HG03378 (cell line): ENCODE measurements around the gene TK1.
"Not testable (repeated sequence)": the region's sequence is repeated elsewhere in the genome, so short reads cannot be mapped to it uniquely, and the experiment has no call there.

Source experiments
- ATAC-seq: cut with Tn5 transposase; IDR thresholded peaks from one replicate; pipeline ENCODE4 v1.9.1; 2021; ENCODE audit warnings: mild to moderate bottlenecking, moderate library complexity; ENCODE audit not compliant: unreplicated experiment

TK1 gene, protein sequence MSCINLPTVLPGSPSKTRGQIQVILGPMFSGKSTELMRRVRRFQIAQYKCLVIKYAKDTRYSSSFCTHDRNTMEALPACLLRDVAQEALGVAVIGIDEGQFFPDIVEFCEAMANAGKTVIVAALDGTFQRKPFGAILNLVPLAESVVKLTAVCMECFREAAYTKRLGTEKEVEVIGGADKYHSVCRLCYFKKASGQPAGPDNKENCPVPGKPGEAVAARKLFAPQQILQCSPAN

DNA sequence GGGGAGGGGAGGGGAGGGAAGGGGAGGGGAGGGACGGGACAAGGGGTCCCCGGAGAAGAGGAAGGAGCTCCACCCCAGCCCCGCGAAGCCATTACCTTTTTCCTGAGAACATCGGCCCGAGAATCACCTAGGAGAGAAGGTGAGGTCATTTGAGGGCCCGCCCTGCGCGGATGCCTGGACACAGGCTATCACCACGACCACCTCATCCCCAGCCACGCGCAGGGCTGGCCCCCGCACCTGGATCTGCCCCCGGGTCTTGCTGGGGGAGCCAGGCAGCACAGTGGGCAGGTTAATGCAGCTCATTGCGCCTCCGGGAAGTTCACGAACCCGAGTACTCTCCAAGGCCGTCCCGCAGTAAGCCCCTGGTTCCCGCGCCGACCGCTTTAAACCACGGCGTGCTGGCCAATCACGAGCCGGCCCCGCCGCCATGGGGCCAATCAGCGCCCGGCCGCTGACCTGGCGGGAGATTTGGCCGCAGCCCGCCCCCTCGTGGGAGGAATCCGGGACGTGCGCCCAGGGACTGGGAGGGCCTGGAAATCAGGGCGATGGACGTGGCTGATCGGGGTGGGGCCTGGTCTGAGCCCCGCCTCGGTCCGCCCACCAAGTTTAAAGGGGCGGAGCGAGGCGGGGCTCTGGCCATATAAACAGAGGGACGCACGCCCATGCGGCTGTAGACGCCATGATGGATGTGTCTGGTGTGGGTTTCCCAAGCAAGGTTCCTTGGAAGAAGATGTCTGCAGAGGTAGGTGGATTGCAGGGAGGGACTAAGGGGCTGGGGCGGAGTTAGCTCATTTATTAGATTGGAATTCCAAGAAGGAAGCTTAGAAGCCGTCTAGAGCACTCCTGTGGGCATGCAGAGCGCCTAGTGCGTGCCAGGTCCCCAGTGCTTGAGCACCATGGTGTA lies at the start of gene TK1, which contains the start of gene AFMID:
TK1 (minus strand) TSS at position 361 of the 904 bp plus-strand sequence; CDS start at position 303, 58 bp downstream.
AFMID (plus strand) TSS at position 671 of the 904 bp plus-strand sequence; CDS start at position 680, 9 bp downstream.
- peak; percentile 67 for ATAC-seq

DNA sequence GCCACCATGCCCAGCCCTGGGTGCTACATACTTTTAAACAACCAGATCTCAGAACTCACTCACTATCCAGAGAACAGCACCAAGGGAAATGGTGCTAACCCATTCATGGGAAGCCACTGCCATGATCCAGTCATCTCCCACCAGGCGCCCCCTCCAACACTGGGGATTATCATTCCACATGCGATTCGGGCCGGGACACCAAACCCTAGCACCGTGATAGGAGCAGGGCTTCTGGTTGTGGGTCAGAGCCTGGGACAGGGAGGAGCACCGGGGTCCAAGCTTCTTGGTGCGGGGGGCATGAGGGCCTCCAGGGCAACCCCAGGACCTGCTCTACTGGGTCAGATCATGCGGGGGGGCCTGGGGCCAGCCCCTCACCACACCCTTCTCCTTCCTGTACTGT lies 49.0 kb upstream of the TK1 start:
- no peak for ATAC-seq

DNA sequence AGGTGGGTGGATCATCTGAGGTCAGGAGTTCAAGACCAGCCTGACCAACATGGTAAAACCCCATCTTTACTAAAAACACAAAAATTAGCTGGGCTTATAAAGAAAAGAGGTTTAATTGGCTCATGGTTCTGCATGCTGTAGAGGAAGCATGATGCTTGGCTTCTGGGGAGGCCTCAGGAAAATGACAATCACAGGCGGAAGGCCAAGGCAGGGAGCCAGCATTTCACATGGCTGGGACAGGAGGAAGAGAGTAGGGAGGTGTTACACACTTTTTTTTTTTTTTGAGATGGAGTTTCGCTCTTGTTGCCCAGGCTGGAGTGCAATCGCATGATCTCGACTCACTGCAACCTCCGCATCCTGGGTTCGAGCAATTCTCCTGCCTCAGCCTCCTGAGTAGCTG lies 48.2 kb upstream of the TK1 start:
- ATAC-seq, result not testable (repeated sequence)

DNA sequence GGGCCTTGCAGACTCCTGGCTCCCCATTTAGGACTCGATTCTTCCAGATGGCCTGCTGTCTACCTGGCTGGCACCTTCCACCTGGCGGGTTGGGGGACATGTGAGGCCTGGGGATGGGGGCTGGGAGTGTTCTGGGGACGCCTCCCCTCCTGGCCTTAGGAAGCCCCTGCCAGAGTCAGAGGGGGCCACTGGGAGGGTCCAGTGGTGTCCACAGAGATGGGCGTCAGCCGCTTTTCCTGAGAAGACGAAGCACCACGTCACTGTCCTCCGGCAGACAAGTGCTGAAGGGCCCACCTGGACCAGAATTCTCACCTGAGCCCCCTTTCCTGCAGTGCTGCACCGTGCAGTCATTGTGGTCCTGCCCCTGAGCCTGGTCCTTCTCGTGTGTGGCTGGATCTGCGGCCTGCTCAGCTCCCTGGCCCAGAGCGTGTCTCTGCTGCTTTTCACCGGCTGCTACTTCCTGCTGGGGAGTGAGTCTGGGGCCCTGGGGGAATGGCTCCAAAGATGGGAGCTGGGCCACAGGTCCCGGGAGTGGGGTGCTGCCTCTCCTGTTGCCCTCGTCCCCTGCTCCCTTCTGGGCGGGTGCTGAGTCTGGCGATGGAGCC lies 47.5 kb upstream of the TK1 start:
- no peak for ATAC-seq

DNA sequence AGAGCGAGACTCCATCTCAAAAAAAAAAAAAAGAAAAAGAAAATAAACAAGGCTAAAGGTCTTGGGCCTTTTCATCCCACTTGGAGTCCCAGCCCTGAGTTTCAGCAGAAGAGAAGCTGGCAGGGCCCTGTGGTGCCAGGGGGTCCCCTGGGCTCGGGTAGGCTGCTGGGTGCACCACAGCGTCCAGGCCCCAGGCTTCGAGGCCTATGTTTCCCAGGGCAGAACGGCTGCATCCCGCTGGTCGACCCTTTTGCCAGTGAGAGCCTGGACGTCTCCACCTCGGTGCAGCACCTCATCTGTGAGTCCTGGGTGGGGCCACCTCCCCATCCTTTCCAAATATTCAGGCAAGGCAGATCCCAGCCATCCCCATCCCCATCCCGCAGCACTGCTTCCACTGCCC lies 46.8 kb upstream of the TK1 start:
- no peak for ATAC-seq

DNA sequence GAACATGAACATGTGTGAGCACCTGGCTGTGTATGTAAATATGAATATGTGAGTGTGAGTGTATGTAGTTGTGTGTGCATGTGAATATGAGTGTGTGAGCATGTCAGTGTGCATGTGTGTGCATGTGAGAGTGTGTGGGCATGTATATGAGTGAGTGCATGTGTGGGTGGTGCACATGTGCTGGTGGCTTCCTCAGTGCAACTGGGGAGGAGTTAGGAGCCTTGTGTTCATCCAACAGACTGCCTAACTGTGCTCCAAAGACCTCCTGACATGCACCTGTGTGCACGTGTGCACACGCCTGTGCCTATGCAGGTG lies 46.0 kb upstream of the TK1 start:
- ATAC-seq, result no peak

DNA sequence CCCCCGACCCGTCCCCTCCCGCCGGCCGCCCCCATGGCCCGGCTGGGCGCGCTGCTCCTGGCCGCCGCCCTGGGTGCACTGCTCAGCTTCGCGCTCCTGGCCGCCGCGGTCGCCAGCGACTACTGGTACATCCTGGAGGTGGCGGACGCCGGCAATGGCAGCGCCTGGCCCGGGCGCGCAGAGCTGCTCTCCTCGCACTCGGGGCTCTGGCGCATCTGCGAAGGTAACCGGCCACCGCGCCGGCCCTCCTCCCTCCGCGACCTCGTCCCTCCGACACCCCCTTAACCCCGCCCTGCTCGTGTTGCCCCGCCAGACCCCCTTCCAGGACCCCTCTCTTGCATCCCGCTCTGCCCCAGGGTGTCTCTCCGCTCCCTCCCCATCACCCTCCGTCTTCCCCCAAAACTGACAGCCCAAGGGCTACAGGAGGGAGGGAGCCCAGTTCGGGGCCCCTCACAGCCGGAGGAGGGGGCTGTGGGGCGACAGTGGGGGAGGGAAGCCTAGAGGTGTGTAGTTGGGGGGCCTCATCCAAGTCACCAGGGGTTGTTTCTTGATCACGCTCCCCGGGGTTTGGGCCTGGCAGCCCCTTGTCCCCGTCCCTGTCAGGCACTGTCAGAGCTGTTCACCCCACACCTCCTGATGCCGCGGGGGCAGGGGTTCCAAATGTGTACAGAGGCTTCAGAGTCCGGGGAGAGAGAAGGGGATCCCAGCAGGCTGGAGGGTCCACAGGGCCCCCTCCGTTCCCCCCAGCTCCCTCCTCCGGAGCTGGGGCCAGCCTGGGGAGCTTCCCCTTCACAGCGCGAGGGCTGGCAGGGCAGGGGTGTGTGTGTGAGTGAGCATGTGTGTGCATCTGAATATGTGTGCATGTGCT lies 45.4 kb upstream of the TK1 start:
- no peak for ATAC-seq

DNA sequence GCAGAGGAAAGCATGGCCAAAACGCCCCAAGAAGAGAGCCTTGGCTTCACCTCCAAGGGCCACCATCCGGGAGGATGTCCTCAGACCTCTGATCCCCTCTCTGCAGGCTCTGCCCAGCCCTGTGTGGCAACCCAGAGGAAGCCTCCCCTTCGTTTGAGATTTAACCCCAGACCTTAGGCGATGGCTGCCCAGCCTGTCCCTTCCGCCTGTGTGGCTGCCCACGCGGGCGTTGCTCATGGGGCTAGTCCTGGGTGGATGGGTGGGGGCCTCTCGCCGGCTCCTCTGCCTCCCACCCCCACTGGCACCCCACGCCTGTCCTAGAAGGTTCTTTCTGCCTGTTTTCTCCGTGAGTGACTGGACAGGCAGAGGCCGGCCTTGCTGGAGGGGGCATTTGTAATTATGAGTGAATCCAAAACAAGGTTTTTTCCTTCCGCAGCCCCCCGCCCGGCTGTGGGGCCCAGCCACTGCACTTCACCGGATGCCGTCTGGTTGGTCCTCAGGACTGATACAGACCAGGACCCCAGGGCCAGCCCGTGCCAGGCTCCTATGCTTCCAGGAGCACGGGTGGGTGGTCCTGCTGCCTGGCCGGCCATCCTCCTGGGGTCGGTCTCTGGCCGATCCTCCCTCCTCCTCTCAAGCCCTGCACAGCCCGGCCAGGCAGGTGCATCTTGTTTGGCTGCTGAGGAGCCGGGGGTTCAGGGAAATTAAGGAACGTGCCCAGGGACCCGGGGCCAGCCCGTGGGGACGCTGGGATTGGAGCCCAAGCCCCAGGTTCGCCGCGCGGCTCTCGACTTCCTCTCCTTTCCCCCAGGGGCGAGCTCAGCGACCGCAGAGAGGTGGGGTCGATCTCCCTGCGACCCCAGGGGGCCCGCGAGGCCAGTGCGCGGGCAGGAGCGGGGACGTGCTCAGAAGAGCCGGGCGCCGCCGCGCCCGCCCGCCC lies 44.4 kb upstream of the TK1 start, which contains the start of gene TMEM235:
TMEM235 (plus strand) TSS at position 636 of the 940 bp plus-strand sequence. CDS start 393 bp downstream, outside the sequence.
- no peak for ATAC-seq

DNA sequence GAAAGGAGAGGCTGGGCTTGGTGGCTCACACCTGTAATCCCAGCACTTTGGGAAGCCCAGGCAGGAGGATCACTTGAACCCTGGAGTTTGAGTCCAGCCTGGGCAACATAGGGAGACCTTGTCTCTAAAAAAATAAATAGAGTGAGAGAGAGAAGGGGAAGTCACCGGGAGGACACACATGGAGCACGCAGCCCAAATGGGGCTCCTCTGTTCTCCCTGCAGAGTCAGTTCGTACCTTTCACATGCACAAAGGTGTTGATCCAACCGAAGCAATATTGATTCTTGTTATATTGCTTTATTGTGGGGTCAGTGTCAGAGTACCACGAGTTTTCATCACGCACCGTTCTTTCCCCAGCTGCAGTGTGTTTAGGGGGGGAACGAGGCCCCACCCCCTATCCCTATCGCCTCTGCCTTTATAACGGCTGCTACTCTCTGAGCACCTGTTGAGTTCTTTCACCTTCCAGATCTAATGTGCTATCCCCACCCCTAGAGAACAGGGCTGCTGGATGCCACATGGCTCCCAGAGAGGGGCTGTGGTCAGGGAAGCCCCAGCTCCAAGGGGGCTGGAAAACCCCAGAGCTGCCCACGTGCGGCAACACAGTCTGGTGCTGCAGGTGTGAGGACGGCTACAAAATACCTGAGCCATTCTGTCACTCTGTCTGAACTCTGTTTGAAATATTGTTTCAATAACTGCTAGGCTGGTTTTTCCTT lies 43.6 kb upstream of the TK1 start:
- ATAC-seq, result no peak

DNA sequence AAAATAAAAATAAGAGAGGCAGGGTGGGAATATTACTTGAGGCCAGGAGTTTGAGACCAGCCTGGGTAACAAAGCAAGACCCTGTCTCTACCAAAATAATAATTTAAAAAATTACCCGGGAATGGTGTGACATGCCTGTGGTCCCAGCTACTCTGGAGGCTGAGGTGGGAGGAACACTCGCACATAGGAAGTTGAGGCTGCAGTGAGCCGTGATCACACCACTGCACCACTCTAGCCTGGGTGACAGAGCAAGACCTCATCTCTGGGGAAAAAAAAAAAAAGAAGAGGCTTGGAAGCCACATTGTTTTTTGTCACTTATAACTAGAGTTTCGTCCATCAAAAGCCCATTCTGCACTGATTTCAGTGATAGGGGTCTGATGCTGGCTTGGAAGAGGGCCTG lies 41.3 kb upstream of the TK1 start:
- no peak for ATAC-seq

DNA sequence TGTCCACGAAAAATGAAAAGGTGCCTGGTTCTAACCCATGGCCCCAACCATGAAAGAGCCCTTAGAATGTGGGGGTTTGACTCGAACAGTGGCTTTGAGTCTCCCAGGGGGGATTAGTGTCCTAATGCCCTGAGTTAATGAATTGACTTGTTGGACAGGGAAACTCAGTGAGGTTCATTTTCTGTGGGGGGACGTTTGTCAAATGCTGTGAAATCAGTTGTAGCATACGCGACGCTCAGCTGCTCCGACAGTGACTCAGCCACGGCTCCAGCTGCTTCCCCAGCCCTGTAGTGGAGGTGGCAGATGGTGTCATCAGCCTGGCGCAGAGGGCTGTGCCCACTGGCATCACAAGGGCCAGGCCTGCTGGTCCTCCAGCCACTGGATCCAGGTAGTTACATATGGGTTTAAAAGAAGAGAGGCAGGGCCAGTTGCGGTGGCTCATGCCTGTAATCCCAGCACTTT lies 40.6 kb upstream of the TK1 start:
- ATAC-seq, result no peak

DNA sequence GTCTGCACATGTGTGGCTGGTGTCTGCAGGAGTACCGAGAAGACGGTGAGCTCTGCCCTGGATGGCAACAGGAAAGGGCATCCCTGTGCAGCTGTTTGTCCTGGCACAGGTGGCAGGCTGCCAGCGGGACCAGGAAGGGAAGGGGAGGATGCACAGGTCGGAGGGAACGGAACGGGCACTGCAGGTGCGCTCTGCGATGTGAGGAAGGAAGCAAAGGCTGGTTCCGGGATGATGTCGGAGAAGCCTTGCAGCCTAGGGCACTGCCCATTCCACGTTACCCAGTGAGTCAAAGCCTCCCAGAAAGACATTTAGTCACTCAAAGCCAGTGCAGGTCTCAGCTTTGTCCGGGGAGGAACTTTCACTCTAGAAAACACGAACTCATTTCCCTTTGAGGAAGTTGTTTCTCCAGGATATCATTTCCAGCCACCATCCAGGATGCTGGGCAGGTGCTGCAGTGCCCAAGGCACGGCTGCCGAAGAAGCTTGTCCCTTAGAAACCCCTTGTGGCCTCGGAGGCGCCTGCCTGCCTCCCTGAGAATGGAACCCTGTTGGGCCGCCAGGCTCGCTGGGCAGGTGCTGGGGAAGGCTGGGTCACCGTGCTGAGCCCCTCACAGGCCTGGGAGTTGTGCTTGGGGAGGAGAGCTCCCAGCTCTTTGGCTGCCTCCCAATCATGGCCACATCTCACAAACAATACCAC lies 40.1 kb upstream of the TK1 start:
- no peak for ATAC-seq

DNA sequence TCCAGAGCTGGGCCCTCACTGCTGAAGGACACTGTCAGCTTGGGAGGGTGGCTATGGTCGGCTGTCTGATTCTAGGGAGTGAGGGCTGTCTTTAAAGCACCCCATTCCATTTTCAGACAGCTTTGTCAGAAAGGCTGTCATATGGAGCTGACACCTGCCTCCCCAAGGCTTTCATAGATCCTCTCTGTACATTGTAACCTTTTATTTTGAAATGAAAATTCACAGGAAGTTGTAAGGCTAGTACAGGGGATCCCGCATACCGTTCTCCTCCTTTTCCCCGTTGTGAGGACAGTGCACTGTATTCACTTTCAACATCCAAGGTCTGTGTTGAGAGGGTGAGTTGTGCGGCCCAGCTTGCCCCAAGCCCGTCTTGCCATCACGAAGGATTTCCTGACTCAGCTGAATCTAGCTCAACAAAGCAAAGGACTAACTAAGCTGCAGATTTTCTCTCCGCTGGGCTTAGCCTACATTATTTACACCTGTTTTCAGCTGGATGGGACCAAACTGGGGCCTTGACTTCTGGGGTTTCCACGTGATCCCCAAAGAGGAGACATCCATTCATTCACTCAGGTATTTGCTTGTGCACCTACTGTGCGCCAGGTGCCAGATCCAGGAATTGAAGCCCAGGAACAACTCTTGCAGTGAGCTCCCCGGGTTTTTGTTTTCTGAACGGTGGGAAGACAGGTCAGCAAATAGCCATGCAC lies 39.4 kb upstream of the TK1 start:
- no peak for ATAC-seq

DNA sequence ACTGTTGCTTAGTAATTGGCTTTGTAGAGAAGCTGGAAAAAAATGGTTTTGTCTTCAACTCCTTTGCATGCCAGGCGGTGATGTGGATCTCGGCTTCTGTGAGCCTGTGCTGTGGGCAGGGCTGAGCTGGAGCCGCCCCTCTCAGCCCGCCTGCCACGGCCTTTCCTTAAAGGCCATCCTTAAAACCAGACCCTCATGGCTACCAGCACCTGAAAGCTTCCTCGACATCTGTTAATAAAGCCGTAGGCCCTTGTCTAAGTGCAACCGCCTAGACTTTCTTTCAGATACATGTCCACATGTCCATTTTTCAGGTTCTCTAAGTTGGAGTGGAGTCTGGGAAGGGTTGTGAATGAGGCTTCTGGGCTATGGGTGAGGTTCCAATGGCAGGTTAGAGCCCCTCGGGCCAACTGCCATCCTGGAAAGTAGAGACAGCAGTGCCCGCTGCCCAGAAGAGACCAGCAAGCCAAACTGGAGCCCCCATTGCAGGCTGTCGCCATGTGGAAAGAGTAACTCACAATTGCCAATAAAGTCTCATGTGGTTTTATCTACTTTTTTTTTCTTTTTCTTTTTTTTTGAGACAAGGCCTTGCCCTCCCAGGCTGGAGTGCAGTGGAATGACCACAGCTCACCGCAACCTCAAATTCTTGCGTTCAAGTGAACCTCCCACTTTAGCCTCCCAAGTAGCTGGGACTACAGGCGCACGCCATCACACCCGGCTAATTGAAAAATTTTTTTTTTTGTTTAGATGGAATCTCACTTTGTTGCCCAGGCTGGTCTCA lies 38.4 kb upstream of the TK1 start:
- no peak for ATAC-seq

DNA sequence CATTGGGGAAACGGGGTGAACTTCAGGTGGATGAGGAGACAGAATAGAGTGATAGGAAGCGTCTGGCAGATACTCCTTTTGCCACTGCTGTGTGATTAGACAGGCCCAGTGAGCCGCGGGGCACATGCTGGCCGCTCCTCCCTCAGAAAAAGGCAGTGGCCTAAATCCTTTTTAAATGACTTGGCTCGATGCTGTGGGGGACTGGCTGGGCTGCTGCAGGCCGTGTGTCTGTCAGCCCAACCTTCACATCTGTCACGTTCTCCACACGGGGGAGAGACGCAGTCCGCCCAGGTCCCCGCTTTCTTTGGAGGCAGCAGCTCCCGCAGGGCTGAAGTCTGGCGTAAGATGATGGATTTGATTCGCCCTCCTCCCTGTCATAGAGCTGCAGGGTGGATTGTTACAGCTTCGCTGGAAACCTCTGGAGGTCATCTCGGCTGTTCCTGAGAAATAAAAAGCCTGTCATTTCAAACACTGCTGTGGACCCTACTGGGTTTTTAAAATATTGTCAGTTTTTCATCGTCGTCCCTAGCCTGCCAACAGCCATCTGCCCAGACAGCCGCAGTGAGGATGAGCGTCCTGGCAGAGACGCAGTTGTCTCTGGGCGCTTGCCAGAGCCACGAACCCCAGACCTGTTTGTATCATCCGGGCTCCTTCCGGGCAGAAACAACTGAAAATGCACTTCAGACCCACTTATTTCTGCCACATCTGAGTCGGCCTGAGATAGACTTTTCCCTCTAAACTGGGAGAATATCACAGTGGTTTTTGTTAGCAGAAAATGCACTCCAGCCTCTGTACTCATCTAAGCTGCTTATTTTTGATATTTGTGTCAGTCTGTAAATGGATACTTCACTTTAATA lies 37.6 kb upstream of the TK1 start:
- ATAC-seq, result no peak

DNA sequence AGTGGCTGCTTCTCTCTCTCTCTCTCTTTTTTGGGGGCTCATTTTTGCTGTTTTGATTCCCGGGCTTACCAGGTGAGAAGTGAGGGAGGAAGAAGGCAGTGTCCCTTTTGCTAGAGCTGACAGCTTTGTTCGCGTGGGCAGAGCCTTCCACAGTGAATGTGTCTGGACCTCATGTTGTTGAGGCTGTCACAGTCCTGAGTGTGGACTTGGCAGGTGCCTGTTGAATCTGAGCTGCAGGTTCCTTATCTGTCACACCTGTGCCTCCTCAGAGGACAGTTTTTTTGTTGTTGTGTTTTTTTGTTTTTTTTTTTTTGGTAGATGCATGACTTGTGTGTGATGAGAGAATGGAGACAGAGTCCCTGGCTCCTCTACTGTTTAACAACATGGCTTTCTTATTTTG lies 36.9 kb upstream of the TK1 start:
- ATAC-seq, result no peak
